ENCODE measurements around the gene MIF. TPM values are rescaled to one million over a fixed set of nuclear protein-coding genes. Genes with fewer than 3 reads are reported as not detected.

MIF gene
- total RNA-seq, 2 donors from 2014 or later, result 152 to 157 TPM

DNA sequence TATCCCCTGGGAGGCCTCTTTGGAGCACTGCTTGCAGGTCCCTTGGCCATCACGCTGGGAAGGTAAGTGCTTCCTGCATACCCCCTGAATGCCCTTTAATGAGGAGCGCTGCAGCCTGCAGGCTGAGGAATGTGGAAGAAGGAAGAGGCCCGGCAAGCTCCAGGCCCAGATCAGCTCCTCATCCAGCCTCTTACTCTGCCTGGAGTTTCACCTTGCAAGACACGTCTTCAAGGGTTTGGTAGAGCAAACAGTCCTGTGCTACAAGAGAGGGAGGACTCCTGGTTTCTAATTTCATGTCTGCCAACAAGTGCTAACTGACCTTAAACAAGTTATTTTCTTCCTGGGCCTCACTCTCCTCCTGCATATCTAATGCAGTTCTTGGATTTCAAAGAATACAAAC is 25.6 kb upstream of the MIF start:
- no peak overlapping the region for H3K27ac ChIP-seq
- ATAC-seq (ENCODE audit: insufficient number of reproducible peaks, low FRiP score, low read depth) (no peak), DNase-seq (ENCODE audit: low spot score) (no peak)
- no peaks in the 10 kb centered on the region for H3K4me1 ChIP-seq (ENCODE audit: control insufficient read depth in 1 of 2, low read depth in 2 of 2)
- TF ChIP-seq, protein P1, sequence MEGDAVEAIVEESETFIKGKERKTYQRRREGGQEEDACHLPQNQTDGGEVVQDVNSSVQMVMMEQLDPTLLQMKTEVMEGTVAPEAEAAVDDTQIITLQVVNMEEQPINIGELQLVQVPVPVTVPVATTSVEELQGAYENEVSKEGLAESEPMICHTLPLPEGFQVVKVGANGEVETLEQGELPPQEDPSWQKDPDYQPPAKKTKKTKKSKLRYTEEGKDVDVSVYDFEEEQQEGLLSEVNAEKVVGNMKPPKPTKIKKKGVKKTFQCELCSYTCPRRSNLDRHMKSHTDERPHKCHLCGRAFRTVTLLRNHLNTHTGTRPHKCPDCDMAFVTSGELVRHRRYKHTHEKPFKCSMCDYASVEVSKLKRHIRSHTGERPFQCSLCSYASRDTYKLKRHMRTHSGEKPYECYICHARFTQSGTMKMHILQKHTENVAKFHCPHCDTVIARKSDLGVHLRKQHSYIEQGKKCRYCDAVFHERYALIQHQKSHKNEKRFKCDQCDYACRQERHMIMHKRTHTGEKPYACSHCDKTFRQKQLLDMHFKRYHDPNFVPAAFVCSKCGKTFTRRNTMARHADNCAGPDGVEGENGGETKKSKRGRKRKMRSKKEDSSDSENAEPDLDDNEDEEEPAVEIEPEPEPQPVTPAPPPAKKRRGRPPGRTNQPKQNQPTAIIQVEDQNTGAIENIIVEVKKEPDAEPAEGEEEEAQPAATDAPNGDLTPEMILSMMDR (IDR thresholded peaks at IDR 0.05), result no peak
- no peak overlapping the region for H3K4me3 ChIP-seq
- peaks cover 8% of the 10 kb centered on the region for H3K36me3 ChIP-seq
- no peaks in the 10 kb centered on the region for H3K27me3 ChIP-seq (replicated peaks; ENCODE audit: insufficient read depth)
- no peaks in the 10 kb centered on the region for H3K9me3 ChIP-seq

GRCh38 chr22:23874871-23875270 is 19.3 kb upstream of the MIF start:
- TF ChIP-seq, protein P1 (IDR thresholded peaks at IDR 0.05), result no peak
- Histone ChIP-seq H3K4me1 (ENCODE audit: control insufficient read depth in 1 of 2, low read depth in 2 of 2) (no peaks in the 10 kb centered on the region), H3K27ac (no peak overlapping the region), H3K9me3 (no peaks in the 10 kb centered on the region), H3K36me3 (peaks cover 5% of the 10 kb centered on the region), H3K4me3 (no peak overlapping the region), H3K27me3 (replicated peaks; ENCODE audit: insufficient read depth) (no peaks in the 10 kb centered on the region)
- DNase-seq (ENCODE audit: low spot score) (no peak), ATAC-seq (ENCODE audit: insufficient number of reproducible peaks, low FRiP score, low read depth) (no peak)

DNA sequence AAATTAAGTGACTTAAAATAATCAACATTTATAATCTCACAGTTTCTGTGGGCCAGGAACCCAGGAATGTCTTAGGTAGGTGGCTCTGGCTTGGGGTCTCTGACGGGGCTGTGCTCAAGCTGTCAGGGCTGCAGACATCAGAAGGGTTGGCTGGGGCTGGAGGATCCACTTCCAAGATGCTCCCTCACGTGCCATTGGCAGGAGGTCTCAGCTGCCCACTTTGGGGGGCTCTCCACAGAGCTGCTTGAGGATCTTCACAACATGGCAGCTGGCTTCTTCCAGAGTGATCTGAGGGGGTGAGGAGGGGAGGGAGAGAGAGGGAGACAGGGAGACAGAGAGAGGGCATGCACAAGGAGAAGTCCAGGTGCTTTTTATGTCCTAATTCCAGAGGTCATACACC is 18.4 kb upstream of the MIF start:
- no peaks in the 10 kb centered on the region for H3K4me1 ChIP-seq (ENCODE audit: control insufficient read depth in 1 of 2, low read depth in 2 of 2)
- H3K36me3 ChIP-seq, result peaks cover 5% of the 10 kb centered on the region
- TF ChIP-seq, protein P1 (IDR thresholded peaks at IDR 0.05), result no peak
- H3K27ac ChIP-seq, result no peak overlapping the region
- DNase-seq (ENCODE audit: low spot score) (no peak), ATAC-seq (ENCODE audit: insufficient number of reproducible peaks, low FRiP score, low read depth) (no peak)
- no peaks in the 10 kb centered on the region for H3K27me3 ChIP-seq (replicated peaks; ENCODE audit: insufficient read depth)
- no peak overlapping the region for H3K4me3 ChIP-seq
- no peaks in the 10 kb centered on the region for H3K9me3 ChIP-seq

DNA sequence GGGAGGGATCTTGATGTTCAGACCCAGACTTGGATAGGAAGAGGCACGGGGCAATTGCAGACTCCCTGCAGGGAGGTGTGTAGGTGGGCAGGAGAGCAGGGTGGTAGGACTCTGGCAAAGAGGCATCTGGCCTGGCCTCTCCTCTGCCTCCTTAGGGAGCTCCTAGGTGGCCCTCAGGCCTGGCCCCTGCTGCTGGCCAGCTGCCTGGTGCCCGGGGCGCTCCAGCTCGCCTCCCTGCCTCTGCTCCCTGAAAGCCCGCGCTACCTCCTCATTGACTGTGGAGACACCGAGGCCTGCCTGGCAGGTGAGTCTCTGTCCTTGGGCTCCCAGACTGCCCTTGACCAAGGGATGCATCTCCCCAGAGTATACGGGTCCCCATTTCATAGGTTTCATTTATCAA is 16.6 kb upstream of the MIF start:
- Histone ChIP-seq H3K4me1 (ENCODE audit: control insufficient read depth in 1 of 2, low read depth in 2 of 2) (no peaks in the 10 kb centered on the region), H3K36me3 (peaks cover 5% of the 10 kb centered on the region), H3K4me3 (no peak overlapping the region), H3K9me3 (no peaks in the 10 kb centered on the region), H3K27me3 (replicated peaks; ENCODE audit: insufficient read depth) (no peaks in the 10 kb centered on the region), H3K27ac (no peak overlapping the region)
- DNase-seq (ENCODE audit: low spot score) (no peak), ATAC-seq (ENCODE audit: insufficient number of reproducible peaks, low FRiP score, low read depth) (no peak)
- TF ChIP-seq, protein P1 (IDR thresholded peaks at IDR 0.05), result no peak

GRCh38 chr22:23878219-23878618 is 16.0 kb upstream of the MIF start:
- Histone ChIP-seq H3K27ac (no peak overlapping the region), H3K36me3 (peaks cover 5% of the 10 kb centered on the region), H3K4me3 (no peak overlapping the region), H3K4me1 (ENCODE audit: control insufficient read depth in 1 of 2, low read depth in 2 of 2) (no peaks in the 10 kb centered on the region), H3K9me3 (no peaks in the 10 kb centered on the region), H3K27me3 (replicated peaks; ENCODE audit: insufficient read depth) (no peaks in the 10 kb centered on the region)
- ATAC-seq (ENCODE audit: insufficient number of reproducible peaks, low FRiP score, low read depth) (no peak), DNase-seq (ENCODE audit: low spot score) (no peak)
- TF ChIP-seq, protein P1 (IDR thresholded peaks at IDR 0.05), result no peak
